ENCODE data around the gene SIPA1L3. TPM values are rescaled to one million over a fixed set of nuclear protein-coding genes. Genes with fewer than 3 reads are reported as not detected.

Gene SIPA1L3
- total RNA-seq, 3 donors from 2014 or later: 93.6 to 173 (median 144) TPM

DNA sequence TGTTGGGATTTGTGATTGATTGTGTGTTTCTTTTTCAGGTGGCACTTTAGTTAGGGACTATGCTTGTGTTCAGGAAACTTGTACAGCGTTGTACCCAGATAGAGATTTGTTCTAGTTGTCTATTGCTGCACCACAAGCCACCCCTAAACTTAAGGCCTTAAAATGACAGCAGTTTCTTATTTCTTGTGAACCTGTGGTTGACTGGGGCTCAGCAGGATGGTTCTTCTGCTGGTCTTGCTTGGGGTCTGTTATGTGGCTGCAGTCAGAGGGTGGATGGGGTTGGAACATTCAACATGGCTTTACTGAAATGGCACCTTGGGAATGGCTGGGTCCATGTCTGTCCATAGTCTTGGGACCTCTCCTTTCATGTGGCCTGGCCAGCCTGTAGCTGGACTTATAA is 28.3 kb downstream of the SIPA1L3 start:
- ATAC-seq: no peak
- intact Hi-C loops (cut with DNase I, micrococcal nuclease): no loop called here
- H3K4me1 ChIP-seq (ENCODE audit: low read depth): peaks cover 58% of the 10 kb centered on the region

DNA sequence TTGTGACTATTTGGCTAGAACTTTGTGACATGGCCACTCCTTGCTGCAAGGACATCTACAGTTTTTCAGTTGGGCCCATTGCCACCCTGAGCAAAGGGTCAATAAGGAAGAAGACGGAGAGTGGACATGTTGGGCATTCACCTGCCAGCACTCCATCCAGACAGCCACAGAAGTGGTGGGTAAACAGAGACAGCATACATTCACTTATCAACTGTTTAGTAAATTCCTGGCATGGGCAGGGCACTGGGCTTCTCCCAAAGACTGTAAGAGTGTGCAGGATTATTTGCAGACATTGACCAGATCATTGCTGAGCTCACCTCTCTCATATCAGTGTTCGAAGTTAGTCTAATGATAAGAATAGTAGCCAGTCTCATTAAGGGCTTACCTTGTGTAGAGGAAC is 29.2 kb downstream of the SIPA1L3 start:
- no peaks in the 10 kb centered on the region for H3K36me3 ChIP-seq (ENCODE audit: low read depth)
- peak in 2 of 3 donors; percentile 49 to 67 for DNase-seq
- intact Hi-C loops (cut with DNase I, micrococcal nuclease): no loop called here
- peak; percentile 64 for ATAC-seq
- TF ChIP-seq, protein P1, sequence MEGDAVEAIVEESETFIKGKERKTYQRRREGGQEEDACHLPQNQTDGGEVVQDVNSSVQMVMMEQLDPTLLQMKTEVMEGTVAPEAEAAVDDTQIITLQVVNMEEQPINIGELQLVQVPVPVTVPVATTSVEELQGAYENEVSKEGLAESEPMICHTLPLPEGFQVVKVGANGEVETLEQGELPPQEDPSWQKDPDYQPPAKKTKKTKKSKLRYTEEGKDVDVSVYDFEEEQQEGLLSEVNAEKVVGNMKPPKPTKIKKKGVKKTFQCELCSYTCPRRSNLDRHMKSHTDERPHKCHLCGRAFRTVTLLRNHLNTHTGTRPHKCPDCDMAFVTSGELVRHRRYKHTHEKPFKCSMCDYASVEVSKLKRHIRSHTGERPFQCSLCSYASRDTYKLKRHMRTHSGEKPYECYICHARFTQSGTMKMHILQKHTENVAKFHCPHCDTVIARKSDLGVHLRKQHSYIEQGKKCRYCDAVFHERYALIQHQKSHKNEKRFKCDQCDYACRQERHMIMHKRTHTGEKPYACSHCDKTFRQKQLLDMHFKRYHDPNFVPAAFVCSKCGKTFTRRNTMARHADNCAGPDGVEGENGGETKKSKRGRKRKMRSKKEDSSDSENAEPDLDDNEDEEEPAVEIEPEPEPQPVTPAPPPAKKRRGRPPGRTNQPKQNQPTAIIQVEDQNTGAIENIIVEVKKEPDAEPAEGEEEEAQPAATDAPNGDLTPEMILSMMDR (IDR thresholded peaks at IDR 0.05): no peak
- H3K4me1 ChIP-seq (ENCODE audit: low read depth): peaks cover 63% of the 10 kb centered on the region
- no peak overlapping the region for H3K4me3 ChIP-seq
- peaks cover 2% of the 10 kb centered on the region for H3K9me3 ChIP-seq

More for the DNA sequence above, 28.3 kb downstream of the SIPA1L3 start:
- peaks cover 2% of the 10 kb centered on the region for H3K9me3 ChIP-seq
- H3K4me3 ChIP-seq: no peak overlapping the region
- no peak for DNase-seq
- TF ChIP-seq, protein P1 (IDR thresholded peaks at IDR 0.05): no peak
- no peaks in the 10 kb centered on the region for H3K36me3 ChIP-seq (ENCODE audit: low read depth)

DNA sequence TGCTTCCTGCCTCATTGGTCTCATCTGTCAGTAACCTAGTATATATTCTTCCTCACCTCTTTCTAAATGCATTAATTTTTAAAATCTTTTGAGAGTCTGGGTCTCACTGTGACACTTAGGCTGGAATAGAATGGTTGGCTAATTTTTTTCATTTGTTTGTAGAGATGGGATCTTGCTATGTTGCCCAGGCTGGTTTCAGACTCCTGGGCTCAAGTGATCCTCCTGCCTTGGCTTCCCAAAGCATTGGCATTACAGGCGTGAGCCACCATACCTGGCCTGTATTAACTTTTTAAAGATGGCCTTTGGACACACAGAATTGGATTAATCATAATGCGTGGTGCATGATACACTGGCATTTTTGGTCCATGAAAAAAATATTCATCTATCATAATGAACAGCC is 29.9 kb downstream of the SIPA1L3 start:
- peaks cover 64% of the 10 kb centered on the region for H3K4me1 ChIP-seq (ENCODE audit: low read depth)

DNA sequence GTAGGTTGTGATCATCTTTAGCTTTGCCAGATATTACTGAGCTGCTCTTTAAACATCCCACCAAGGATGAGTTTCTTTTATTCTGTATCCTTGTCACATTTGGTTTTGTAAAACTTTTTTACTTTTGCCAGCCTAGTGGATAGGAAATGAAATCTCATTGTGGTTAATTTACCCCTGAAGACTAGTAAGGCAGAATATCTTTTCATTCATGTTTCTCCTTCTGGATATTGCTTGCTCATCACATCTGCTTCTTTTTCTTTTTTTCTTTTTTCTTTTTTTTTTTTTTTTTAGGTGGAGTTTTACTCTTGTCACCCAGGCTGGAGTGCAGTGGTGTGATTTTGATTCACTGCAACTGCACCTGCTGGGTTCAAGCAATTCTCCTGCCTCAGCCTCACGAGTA is 31.3 kb downstream of the SIPA1L3 start:
- Histone ChIP-seq H3K36me3 (ENCODE audit: low read depth) (no peaks in the 10 kb centered on the region), H3K4me1 (ENCODE audit: low read depth) (peaks cover 75% of the 10 kb centered on the region), H3K9me3 (peaks cover 2% of the 10 kb centered on the region), H3K4me3 (no peak overlapping the region)
- ATAC-seq (no peak), DNase-seq (no peak)
- intact Hi-C loops (cut with DNase I, micrococcal nuclease): no loop called here
- TF ChIP-seq, protein P1 (IDR thresholded peaks at IDR 0.05): no peak

More for the DNA sequence above, 29.9 kb downstream of the SIPA1L3 start:
- intact Hi-C loops (cut with DNase I, micrococcal nuclease): no loop called here
- no peak overlapping the region for H3K4me3 ChIP-seq
- H3K9me3 ChIP-seq: peaks cover 2% of the 10 kb centered on the region
- TF ChIP-seq, protein P1 (IDR thresholded peaks at IDR 0.05): no peak
- no peak for DNase-seq
- no peaks in the 10 kb centered on the region for H3K36me3 ChIP-seq (ENCODE audit: low read depth)
- ATAC-seq: no peak

DNA sequence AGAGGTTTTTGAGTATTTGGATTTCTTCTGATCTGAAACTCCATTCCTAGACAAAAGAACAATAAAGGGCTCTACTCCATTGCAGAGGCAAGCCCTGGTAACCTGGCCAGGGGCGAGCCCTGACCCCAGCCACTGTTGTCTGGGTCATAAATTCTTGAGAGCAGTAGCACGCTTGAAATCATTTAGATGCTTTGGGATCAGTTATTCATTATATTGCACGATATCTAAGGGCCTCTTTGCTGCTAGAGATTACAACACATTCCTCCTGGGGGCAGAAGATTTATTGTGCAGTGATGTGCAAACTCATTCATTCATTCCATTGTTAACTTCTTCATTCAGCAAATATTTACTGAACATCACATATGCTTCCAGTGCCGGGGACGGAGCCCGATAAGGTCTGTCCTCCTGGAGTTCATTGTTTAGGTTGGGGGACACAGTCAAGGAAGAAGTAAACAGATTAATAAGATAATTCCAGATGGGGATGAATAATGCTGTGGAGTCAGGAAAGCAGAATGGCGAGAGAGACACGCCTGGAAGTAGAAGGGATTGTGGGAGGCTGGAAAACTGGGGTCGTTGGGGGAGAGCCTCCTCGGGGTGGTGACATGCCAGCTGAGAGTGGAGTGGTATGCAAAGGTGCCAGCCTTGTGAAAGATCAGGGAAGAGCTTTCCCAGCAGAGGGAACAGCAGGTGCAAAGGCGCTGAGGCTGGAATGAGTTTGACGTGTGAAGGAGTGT is 34.9 kb downstream of the SIPA1L3 start:
- no peak for DNase-seq
- Histone ChIP-seq H3K36me3 (ENCODE audit: low read depth) (no peaks in the 10 kb centered on the region), H3K4me3 (no peak overlapping the region), H3K4me1 (ENCODE audit: low read depth) (peaks cover 83% of the 10 kb centered on the region), H3K9me3 (no peaks in the 10 kb centered on the region)
- intact Hi-C loops (cut with DNase I, micrococcal nuclease): no loop called here
- peak; percentile 45 for ATAC-seq
- TF ChIP-seq, protein P1 (IDR thresholded peaks at IDR 0.05): no peak
